Gastrocnemius medialis (tissue), 4 donors: ENCODE data around the gene ACSL6. TPM values are rescaled to one million over a fixed set of nuclear protein-coding genes. Genes with fewer than 3 reads are reported as not detected.
A peak's percentile ranks its signal among the peaks of the same experiment; 100 is the strongest.

Experiments
- ATAC-seq, 2 donors: fragments of 150-250 bp; one replicate each; pipeline ENCODE4 v1.9.1; 2016
- DNase-seq, 2 donors: peaks; one replicate each; pipeline ENCODE4 v3.0.0-alpha.2; 2019
- H3K27ac ChIP-seq, 4 donors: fragments of 200-600 bp; sonication (generic); 1 replicate in 1 of 4; 2 replicates in 3 of 4; pipeline ENCODE4 v1.5.1; 2016 to 2018; ENCODE audit warnings: mild to moderate bottlenecking in 2 of 4, moderate library complexity in 1 of 4
- H3K27me3 ChIP-seq, 3 donors: fragments of 200-600 bp; sonication (generic) in 2 of 3; 1 replicate in 1 of 3; 2 replicates in 2 of 3; pipeline versions ENCODE4 v1.5.1 to v1.6.0; 2016 to 2019; ENCODE audit warnings: mild to moderate bottlenecking in 1 of 3, moderate library complexity in 1 of 3
- H3K36me3 ChIP-seq, 2 donors: fragments of 200-600 bp; sonication (generic) in 1 of 2; one replicate each; pipeline ENCODE4 v1.5.1; 2017 to 2018
- H3K4me1 ChIP-seq, 2 donors: fragments of 200-600 bp; sonication (generic) in 1 of 2; one replicate each; pipeline ENCODE4 v1.5.1; 2016 to 2017; ENCODE audit warnings: mild to moderate bottlenecking in 2 of 2
- H3K4me3 ChIP-seq, 4 donors: fragments of 200-600 bp; sonication (generic) in 3 of 4; 1 replicate in 1 of 4; 2 replicates in 3 of 4; pipeline ENCODE4 v1.5.1; 2016 to 2019; ENCODE audit warnings: mild to moderate bottlenecking in 2 of 4
- H3K9me3 ChIP-seq, 3 donors: fragments of 200-600 bp; sonication (generic) in 2 of 3; 1 replicate in 1 of 3; 2 replicates in 2 of 3; pipeline ENCODE4 v1.5.1; 2016 to 2019
- CTCF ChIP-seq, 5 experiments: fragments of 450-650 bp in 3 of 5; fragments of 200-600 bp in 2 of 5; sonication (generic) in 2 of 5; IDR thresholded peaks in 4 of 5; conservative IDR thresholded peaks in 1 of 5; 1 replicate in 4 of 5; 2 replicates in 1 of 5; pipeline ENCODE4 v1.5.1; 2016 to 2019; ENCODE audit warnings: antibody characterized with exemption in 5 of 5, mild to moderate bottlenecking in 3 of 5, moderate library complexity in 3 of 5
- POLR2A ChIP-seq, 2 donors: fragments of 450-650 bp; IDR thresholded peaks; one replicate each; pipeline ENCODE4 v1.6.1; 2017; ENCODE audit warnings: antibody characterized with exemption in 2 of 2, mild to moderate bottlenecking in 2 of 2, moderate library complexity in 2 of 2
- in situ Hi-C, 4 donors: fragments of 200-750 bp; cut with MboI; loops; one replicate each; pipeline versions ENCODE4 v1.15.0 to v1.8.0; 2017; ENCODE audit warnings: low sequenced_read_pairs in 4 of 4
- intact Hi-C: fragments of 100-400 bp; cut with DNase I; formaldehyde crosslinking; loops from one replicate; pipeline ENCODE4 v1.15.1; 2023; ENCODE audit warnings: low total_unique reads
- total RNA-seq, 4 donors: library from RNA; depleted of rRNA; stranded (reverse); fragments of >200 nt; gene quantifications; one replicate each; pipeline versions ENCODE4 v1.1.0 to v1.2.3, GENCODE V29; 2016

Gene ACSL6
- total RNA-seq = under 1 TPM; 0.29 to 0.71 (median 0.36) TPM

GRCh38 chr5:132011622-132012343 lies at the start of gene ACSL6:
TSS of gene ACSL6 (minus strand) at chr5:132011658. CDS start at chr5:132011553, 105 bp downstream.
- no peak for TF ChIP-seq CTCF (IDR thresholded peaks at IDR 0.05 in 4 of 5, conservative IDR thresholded peaks at IDR 0.05 in 1 of 5)
- DNase-seq = peak; percentile 1 to 25
- Histone ChIP-seq H3K4me1 (peaks cover 27 to 30% of the 10 kb centered on the region in 2 donors), H3K36me3 (no peaks in the 10 kb centered on the region), H3K27me3 (no peaks in the 10 kb centered on the region), H3K9me3 (no peaks in the 10 kb centered on the region), H3K4me3 (peak within 1 kb of the TSS; percentile 55 to 85 (median 60)), H3K27ac (peak within 1 kb of the TSS; percentile 17 to 50 (median 47))
- intact Hi-C loops = loop anchor here (5.0 kb wide), 1 partner anchor 51 kb away; the partner anchor contains the start of gene IL3
- peak; percentile 47 for ATAC-seq
- in situ Hi-C loops = no loop called here

- H3K27me3 ChIP-seq = no peaks in the 10 kb centered on the region
- ATAC-seq (no peak), DNase-seq (no peak)
- no peak within 1 kb of the TSS for H3K4me3 ChIP-seq
- no peaks in the 10 kb centered on the region for H3K4me1 ChIP-seq
- H3K9me3 ChIP-seq = no peaks in the 10 kb centered on the region
- TF ChIP-seq CTCF (IDR thresholded peaks at IDR 0.05 in 4 of 5, conservative IDR thresholded peaks at IDR 0.05 in 1 of 5) = no peak
- no peak for TF ChIP-seq POLR2A (IDR thresholded peaks at IDR 0.05)
- H3K27ac ChIP-seq = no peak within 1 kb of the TSS
- no peaks in the 10 kb centered on the region for H3K36me3 ChIP-seq
- intact Hi-C loops = loop anchor here (5.0 kb wide), 2 partner anchors 48 to 248 kb away; partner anchors contain the start of gene ACSL6
- in situ Hi-C loops = loop anchor here in 1 of 4 donors (10.0 kb wide), 1 partner anchor 466 kb away; no protein-coding TSS in a partner anchor
Measured at GRCh38 chr5:132060501-132061161, 49.2 kb upstream of the ACSL6 start, which contains the start of gene IL3. TSS of gene IL3 (plus strand) at chr5:132060655. CDS start at chr5:132060707, 52 bp downstream.

GRCh38 chr5:132059696-132060500 lies 48.4 kb upstream of the ACSL6 start:
- DNase-seq = no peak
- no peak overlapping the region for H3K4me3 ChIP-seq
- no peak overlapping the region for H3K27ac ChIP-seq
- intact Hi-C loops = loop anchor here (5.0 kb wide), 2 partner anchors 48 to 248 kb away; partner anchors contain the start of gene ACSL6
- ATAC-seq = no peak
- H3K9me3 ChIP-seq = no peaks in the 10 kb centered on the region
- in situ Hi-C loops = loop anchor here in 1 of 4 donors (10.0 kb wide), 1 partner anchor 465 kb away; no protein-coding TSS in a partner anchor
- TF ChIP-seq CTCF (IDR thresholded peaks at IDR 0.05 in 4 of 5, conservative IDR thresholded peaks at IDR 0.05 in 1 of 5) = no peak
- TF ChIP-seq POLR2A (IDR thresholded peaks at IDR 0.05) = no peak
- no peaks in the 10 kb centered on the region for H3K4me1 ChIP-seq
- no peaks in the 10 kb centered on the region for H3K36me3 ChIP-seq
- no peaks in the 10 kb centered on the region for H3K27me3 ChIP-seq

- no peak for DNase-seq
- no peaks in the 10 kb centered on the region for H3K4me1 ChIP-seq
- no peaks in the 10 kb centered on the region for H3K9me3 ChIP-seq
- ATAC-seq = no peak
- TF ChIP-seq POLR2A (IDR thresholded peaks at IDR 0.05) (no peak), CTCF (IDR thresholded peaks at IDR 0.05 in 4 of 5, conservative IDR thresholded peaks at IDR 0.05 in 1 of 5) (no peak)
- no peak overlapping the region for H3K27ac ChIP-seq
- in situ Hi-C loops = no loop called here
- intact Hi-C loops = no loop called here
- H3K36me3 ChIP-seq = no peaks in the 10 kb centered on the region
- no peaks in the 10 kb centered on the region for H3K27me3 ChIP-seq
- H3K4me3 ChIP-seq = no peak overlapping the region
Measured at GRCh38 chr5:132059043-132059695, 47.7 kb upstream of the ACSL6 start.
